ENCODE results near the gene UNC93A.
"Not testable (repeated sequence)": the region's sequence is repeated elsewhere in the genome, so short reads cannot be mapped to it uniquely, and the experiment has no call there.

UNC93A gene

GRCh38 chr6:167272151-167272550 is 19.0 kb upstream of the UNC93A start:
- no peak for DNase-seq

- no peak for DNase-seq
These were observed 18.3 kb upstream of the UNC93A start for GRCh38 chr6:167272696-167273379.

GRCh38 chr6:167274270-167274669 is 16.8 kb upstream of the UNC93A start:
- no peak for DNase-seq

- DNase-seq: no peak
These were observed 16.1 kb upstream of the UNC93A start for GRCh38 chr6:167275001-167275400.

- DNase-seq: no peak
These were observed 15.7 kb upstream of the UNC93A start for GRCh38 chr6:167275436-167275835.

GRCh38 chr6:167276772-167277533 is 14.2 kb upstream of the UNC93A start:
- DNase-seq: no peak

GRCh38 chr6:167278173-167278940 is 12.8 kb upstream of the UNC93A start:
- DNase-seq: not testable (repeated sequence)

- DNase-seq: no peak
These were observed 11.2 kb upstream of the UNC93A start for GRCh38 chr6:167279766-167280446.

- DNase-seq: not testable (repeated sequence)
These were observed 10.6 kb upstream of the UNC93A start for GRCh38 chr6:167280466-167280865.

GRCh38 chr6:167282165-167282564 is 8.9 kb upstream of the UNC93A start:
- DNase-seq: no peak

GRCh38 chr6:167284565-167284964 is 6.5 kb upstream of the UNC93A start:
- not testable (repeated sequence) for DNase-seq

GRCh38 chr6:167285077-167285770 is 5.9 kb upstream of the UNC93A start:
- DNase-seq: no peak

- DNase-seq: no peak
These were observed 3.5 kb upstream of the UNC93A start for GRCh38 chr6:167287513-167288048.

- peak; percentile 42 for DNase-seq
These were observed 2.4 kb upstream of the UNC93A start for GRCh38 chr6:167288591-167289225.

GRCh38 chr6:167289291-167289690 is 1.8 kb upstream of the UNC93A start:
- DNase-seq: not testable (repeated sequence)

GRCh38 chr6:167291623-167292300 is 647 bp downstream of the UNC93A start:
- no peak for DNase-seq

GRCh38 chr6:167292301-167293087 is 1.4 kb downstream of the UNC93A start:
- no peak for DNase-seq

- DNase-seq: no peak
These were observed 2.0 kb downstream of the UNC93A start for GRCh38 chr6:167293088-167293589.

- DNase-seq: no peak
These were observed 2.5 kb downstream of the UNC93A start for GRCh38 chr6:167293590-167294091.

GRCh38 chr6:167294241-167294640 is 3.1 kb downstream of the UNC93A start:
- no peak for DNase-seq

Measured in OCI-M1 (cell line).